CD4-positive, CD25-positive, alpha-beta regulatory T cell (primary cell): Measurements from ENCODE around the gene LRRK1. TPM values are rescaled to one million over a fixed set of nuclear protein-coding genes. Genes with fewer than 3 reads are reported as not detected.
A peak's percentile ranks its signal among the peaks of the same experiment; 100 is the strongest.

Source experiments
- ATAC-seq, 2 donors: fragments of 150-1000 bp; cut with Tn5 transposase; one replicate each; pipeline ENCODE4 v1.10.0; 2021; ENCODE audit warnings: low read depth in 2 of 2, moderate number of reproducible peaks in 2 of 2, moderate library complexity in 1 of 2
- DNase-seq, 3 donors: peaks; one replicate each; pipeline versions ENCODE4 v3.0.0 to v3.0.0-alpha.2; 2012 to 2022; ENCODE audit warnings: mixed read lengths in 1 of 3
- H3K27ac ChIP-seq: one replicate; pipeline ENCODE4 v1.7.0; 2013; ENCODE audit warnings: mild to moderate bottlenecking, low read length; ENCODE audit not compliant: insufficient read depth, poor library complexity, severe bottlenecking
- H3K27me3 ChIP-seq: one replicate; pipeline ENCODE4 v1.7.0; 2013; ENCODE audit warnings: low read length; ENCODE audit not compliant: control insufficient read depth, insufficient read depth
- H3K36me3 ChIP-seq: one replicate; pipeline ENCODE4 v1.7.0; 2013; ENCODE audit warnings: mild to moderate bottlenecking, low read length, moderate library complexity; ENCODE audit not compliant: control insufficient read depth, insufficient read depth
- H3K4me1 ChIP-seq: 2 replicates; pipeline ENCODE4 v1.7.0; 2013; ENCODE audit warnings: mild to moderate bottlenecking, low read length; ENCODE audit not compliant: insufficient read depth, control insufficient read depth, poor library complexity, severe bottlenecking
- H3K4me3 ChIP-seq: one replicate; pipeline ENCODE4 v1.7.0; 2013; ENCODE audit warnings: low read depth, mild to moderate bottlenecking, low read length, moderate library complexity
- H3K9me3 ChIP-seq, 2 experiments: 1 replicate in 1 of 2; 2 replicates in 1 of 2; pipeline ENCODE4 v1.7.0; 2013; ENCODE audit warnings: low read length in 2 of 2, mild to moderate bottlenecking in 1 of 2, moderate library complexity in 1 of 2; ENCODE audit not compliant: control insufficient read depth in 2 of 2
- H3K27ac Mint-ChIP-seq, 3 donors: one replicate each; pipeline ENCODE4 v1.8.0; 2020 to 2022; ENCODE audit warnings: mild to moderate bottlenecking in 3 of 3, mixed read lengths in 3 of 3, moderate library complexity in 2 of 3
- H3K27me3 Mint-ChIP-seq: one replicate; pipeline ENCODE4 v1.8.0; 2022; ENCODE audit warnings: mild to moderate bottlenecking, mixed read lengths
- H3K36me3 Mint-ChIP-seq: one replicate; pipeline ENCODE4 v1.8.0; 2020; ENCODE audit warnings: mixed read lengths
- H3K4me1 Mint-ChIP-seq, 4 donors: one replicate each; pipeline ENCODE4 v1.8.0; 2020 to 2022; ENCODE audit warnings: mixed read lengths in 4 of 4, mild to moderate bottlenecking in 1 of 4
- H3K4me3 Mint-ChIP-seq, 4 donors: one replicate each; pipeline ENCODE4 v1.8.0; 2020 to 2022; ENCODE audit warnings: mild to moderate bottlenecking in 4 of 4, mixed read lengths in 4 of 4, moderate library complexity in 3 of 4
- H3K9me3 Mint-ChIP-seq, 7 donors: one replicate each; pipeline ENCODE4 v1.8.0; 2020 to 2022; ENCODE audit warnings: mixed read lengths in 7 of 7, mild to moderate bottlenecking in 3 of 7, moderate library complexity in 2 of 7
- polyA plus RNA-seq, 4 donors: library from polyadenylated mRNA; unstranded; fragments of 300-500 nt; fragmentation: Illumina TruSeq; gene quantifications; one replicate each; pipeline ENCODE4 v1.2.3, GENCODE V29; 2021
- total RNA-seq: library from RNA; stranded (reverse); gene quantifications from one replicate; pipeline ENCODE4 v1.2.3, GENCODE V29; 2022

Gene LRRK1
- total and polyA plus RNA-seq, 5 donors from 2014 or later: 0.06 to 0.17 TPM; not detected in 3

GRCh38 chr15:100878648-100879047 is 40.5 kb upstream of the LRRK1 start:
- DNase-seq (no peak), ATAC-seq (no peak)
- no peak overlapping the region for H3K27ac Mint-ChIP-seq
- Histone ChIP-seq H3K36me3 (no peaks in the 10 kb centered on the region), H3K27ac (no peak overlapping the region), H3K4me3 (no peak overlapping the region), H3K4me1 (no peaks in the 10 kb centered on the region), H3K27me3 (peaks cover 12% of the 10 kb centered on the region), H3K9me3 (no peaks in the 10 kb centered on the region)
- no peaks in the 10 kb centered on the region for H3K36me3 Mint-ChIP-seq
- peaks cover 51% of the 10 kb centered on the region for H3K27me3 Mint-ChIP-seq
- no peaks in the 10 kb centered on the region for H3K9me3 Mint-ChIP-seq
- peak overlapping the region in 3 of 4 donors; percentile 66 to 76 (median 75) for H3K4me3 Mint-ChIP-seq
- peaks cover 0 to 13% (median 0%) of the 10 kb centered on the region in 4 donors for H3K4me1 Mint-ChIP-seq

GRCh38 chr15:100879061-100879463 is 40.1 kb upstream of the LRRK1 start:
- Histone ChIP-seq H3K27ac (no peak overlapping the region), H3K4me1 (no peaks in the 10 kb centered on the region), H3K27me3 (peaks cover 15% of the 10 kb centered on the region), H3K4me3 (no peak overlapping the region), H3K36me3 (no peaks in the 10 kb centered on the region), H3K9me3 (no peaks in the 10 kb centered on the region)
- Mint-ChIP-seq H3K9me3 (no peaks in the 10 kb centered on the region), H3K36me3 (no peaks in the 10 kb centered on the region), H3K27ac (no peak overlapping the region), H3K4me3 (no peak overlapping the region), H3K27me3 (peaks cover 55% of the 10 kb centered on the region), H3K4me1 (peaks cover 0 to 13% (median 0%) of the 10 kb centered on the region in 4 donors)
- DNase-seq (no peak), ATAC-seq (no peak)

- ATAC-seq (no peak), DNase-seq (peak in 1 of 3 donors; percentile 17)
- H3K9me3 ChIP-seq: no peaks in the 10 kb centered on the region
- H3K27ac Mint-ChIP-seq: no peak within 1 kb of the TSS
- peaks cover 61% of the 10 kb centered on the region for H3K27me3 Mint-ChIP-seq
- peaks cover 17% of the 10 kb centered on the region for H3K27me3 ChIP-seq
- H3K4me3 Mint-ChIP-seq: peak within 1 kb of the TSS in 3 of 4 donors; percentile 66 to 76 (median 75)
- no peaks in the 10 kb centered on the region for H3K36me3 Mint-ChIP-seq
- no peaks in the 10 kb centered on the region for H3K4me1 ChIP-seq
- H3K9me3 Mint-ChIP-seq: no peaks in the 10 kb centered on the region
- no peaks in the 10 kb centered on the region for H3K36me3 ChIP-seq
- H3K27ac ChIP-seq: no peak within 1 kb of the TSS
- no peak within 1 kb of the TSS for H3K4me3 ChIP-seq
- peaks cover 0 to 13% (median 0%) of the 10 kb centered on the region in 4 donors for H3K4me1 Mint-ChIP-seq
Observed at GRCh38 chr15:100879464-100880138, 39.6 kb upstream of the LRRK1 start, which contains the start of gene ALDH1A3. Gene ALDH1A3, plus strand, starts transcription at chr15:100879831. Its CDS starts 77 bp downstream, at chr15:100879908.

GRCh38 chr15:100880139-100880896 is 38.8 kb upstream of the LRRK1 start:
- ATAC-seq: no peak

GRCh38 chr15:100880897-100881242 is 38.3 kb upstream of the LRRK1 start:
- no peak overlapping the region for H3K27ac ChIP-seq
- Mint-ChIP-seq H3K9me3 (no peaks in the 10 kb centered on the region), H3K36me3 (no peaks in the 10 kb centered on the region), H3K27me3 (peaks cover 63% of the 10 kb centered on the region), H3K4me1 (peaks cover 0 to 13% (median 0%) of the 10 kb centered on the region in 4 donors), H3K4me3 (peak overlapping the region in 2 of 4 donors; percentile 26 to 68), H3K27ac (no peak overlapping the region)
- ATAC-seq (no peak), DNase-seq (no peak)
- H3K27me3 ChIP-seq: peaks cover 19% of the 10 kb centered on the region
- H3K4me3 ChIP-seq: no peak overlapping the region
- no peaks in the 10 kb centered on the region for H3K9me3 ChIP-seq
- H3K36me3 ChIP-seq: no peaks in the 10 kb centered on the region
- no peaks in the 10 kb centered on the region for H3K4me1 ChIP-seq

More at GRCh38 chr15:100880139-100880896, 38.8 kb upstream of the LRRK1 start:
- peaks cover 17% of the 10 kb centered on the region for H3K27me3 ChIP-seq
- Mint-ChIP-seq H3K27me3 (peaks cover 63% of the 10 kb centered on the region), H3K4me3 (no peak overlapping the region), H3K27ac (no peak overlapping the region), H3K4me1 (peaks cover 0 to 13% (median 0%) of the 10 kb centered on the region in 4 donors), H3K36me3 (no peaks in the 10 kb centered on the region), H3K9me3 (no peaks in the 10 kb centered on the region)
- H3K27ac ChIP-seq: no peak overlapping the region
- no peak overlapping the region for H3K4me3 ChIP-seq
- no peaks in the 10 kb centered on the region for H3K9me3 ChIP-seq
- H3K36me3 ChIP-seq: no peaks in the 10 kb centered on the region
- no peaks in the 10 kb centered on the region for H3K4me1 ChIP-seq
- no peak for DNase-seq

GRCh38 chr15:100881573-100882336 is 37.4 kb upstream of the LRRK1 start:
- no peak overlapping the region for H3K4me3 Mint-ChIP-seq
- H3K27me3 ChIP-seq: peaks cover 20% of the 10 kb centered on the region
- H3K4me3 ChIP-seq: no peak overlapping the region
- DNase-seq (no peak), ATAC-seq (no peak)
- no peaks in the 10 kb centered on the region for H3K36me3 Mint-ChIP-seq
- peaks cover 62% of the 10 kb centered on the region for H3K27me3 Mint-ChIP-seq
- no peaks in the 10 kb centered on the region for H3K36me3 ChIP-seq
- H3K9me3 Mint-ChIP-seq: no peaks in the 10 kb centered on the region
- no peaks in the 10 kb centered on the region for H3K9me3 ChIP-seq
- H3K27ac Mint-ChIP-seq: no peak overlapping the region
- no peaks in the 10 kb centered on the region for H3K4me1 ChIP-seq
- no peak overlapping the region for H3K27ac ChIP-seq
- peaks cover 0 to 13% (median 0%) of the 10 kb centered on the region in 4 donors for H3K4me1 Mint-ChIP-seq

- Histone ChIP-seq H3K36me3 (no peaks in the 10 kb centered on the region), H3K4me1 (no peaks in the 10 kb centered on the region), H3K27me3 (peaks cover 19% of the 10 kb centered on the region), H3K4me3 (no peak overlapping the region), H3K9me3 (no peaks in the 10 kb centered on the region), H3K27ac (no peak overlapping the region)
- no peak for DNase-seq
- Mint-ChIP-seq H3K4me3 (no peak overlapping the region), H3K9me3 (no peaks in the 10 kb centered on the region), H3K36me3 (no peaks in the 10 kb centered on the region), H3K4me1 (peaks cover 0 to 7% (median 0%) of the 10 kb centered on the region in 4 donors), H3K27me3 (peaks cover 57% of the 10 kb centered on the region), H3K27ac (no peak overlapping the region)
- no peak for ATAC-seq
Observed at GRCh38 chr15:100885116-100885515, 34.0 kb upstream of the LRRK1 start.
